Osteoblast (primary cell): ENCODE results near the gene PBX4. TPM values are rescaled to one million over a fixed set of nuclear protein-coding genes. Genes with fewer than 3 reads are reported as not detected.

Source experiments
- DNase-seq: peaks from one replicate; pipeline ENCODE4 v3.0.0; 2011; ENCODE audit warnings: low spot score, mixed read lengths; ENCODE audit not compliant: insufficient read length; ENCODE audit errors: missing footprints
- H2AFZ ChIP-seq: 2 replicates; pipeline ENCODE4 v1.6.0; 2011; ENCODE audit warnings: mild to moderate bottlenecking, low read length
- H3K27ac ChIP-seq: 2 replicates; pipeline ENCODE4 v1.5.1; 2011; ENCODE audit warnings: mild to moderate bottlenecking, low read depth, low read length, moderate library complexity
- H3K27me3 ChIP-seq: 2 replicates; pipeline ENCODE4 v1.6.0; 2012; ENCODE audit warnings: mild to moderate bottlenecking, control low read depth, inconsistent platforms, low read length, moderate library complexity; ENCODE audit not compliant: insufficient read depth
- H3K36me3 ChIP-seq: 2 replicates; pipeline ENCODE4 v1.5.1; 2011; ENCODE audit warnings: mild to moderate bottlenecking, low read length, control low read depth, moderate library complexity; ENCODE audit not compliant: insufficient read depth
- H3K4me1 ChIP-seq: 2 replicates; pipeline ENCODE4 v1.5.1; 2011; ENCODE audit warnings: mild to moderate bottlenecking, low read length, control low read depth, moderate library complexity; ENCODE audit not compliant: insufficient read depth
- H3K4me2 ChIP-seq: 2 replicates; pipeline ENCODE4 v1.6.0; 2011; ENCODE audit warnings: mild to moderate bottlenecking, low read length; ENCODE audit not compliant: insufficient read depth
- H3K4me3 ChIP-seq: fragments of 200-600 bp; sonication (generic); 3 replicates; pipeline ENCODE4 v1.5.1; 2012; ENCODE audit warnings: mild to moderate bottlenecking, low read length, inconsistent platforms; ENCODE audit not compliant: insufficient read depth
- H3K79me2 ChIP-seq: 2 replicates; pipeline ENCODE4 v1.6.0; 2012; ENCODE audit warnings: mild to moderate bottlenecking, low read length, control low read depth, inconsistent platforms; ENCODE audit not compliant: insufficient read depth
- H3K9me3 ChIP-seq: 2 replicates; pipeline ENCODE4 v1.5.1; 2011; ENCODE audit warnings: low read depth, low read length, control low read depth
- H4K20me1 ChIP-seq: 2 replicates; pipeline ENCODE4 v1.6.0; 2012; ENCODE audit warnings: mild to moderate bottlenecking, low read length, control low read depth; ENCODE audit not compliant: insufficient read depth
- CTCF ChIP-seq: IDR thresholded peaks from 2 replicates; pipeline ENCODE4 v1.5.1; 2011; ENCODE audit warnings: mild to moderate bottlenecking, low read depth, low read length, moderate library complexity; ENCODE audit errors: extremely low read depth
- total RNA-seq: library from RNA; depleted of rRNA; stranded (reverse); fragments of >200 nt; gene quantifications from 2 replicates; pipeline ENCODE4 v1.2.3, GENCODE V29; 2012

The PBX4 gene
- total RNA-seq, 1 donor = 0.36 TPM

GRCh38 chr19:19649155-19649554, 30.7 kb upstream of the PBX4 start:
- peak; percentile 78 for DNase-seq
- H3K36me3 ChIP-seq = peaks cover 66% of the 10 kb centered on the region
- TF ChIP-seq CTCF = no peak
- H3K4me1 ChIP-seq = no peaks in the 10 kb centered on the region
- no peaks in the 10 kb centered on the region for H3K9me3 ChIP-seq
- H3K27ac ChIP-seq = no peak overlapping the region
- no peaks in the 10 kb centered on the region for H3K79me2 ChIP-seq
- H3K4me3 ChIP-seq = no peak overlapping the region
- peaks cover 4% of the 10 kb centered on the region for H4K20me1 ChIP-seq
- no peaks in the 10 kb centered on the region for H3K27me3 ChIP-seq
- no peak overlapping the region for H2AFZ ChIP-seq
- no peak overlapping the region for H3K4me2 ChIP-seq

- Histone ChIP-seq H3K4me3 (no peak overlapping the region), H3K27ac (no peak overlapping the region), H3K27me3 (no peaks in the 10 kb centered on the region), H3K4me2 (no peak overlapping the region), H3K9me3 (no peaks in the 10 kb centered on the region), H2AFZ (no peak overlapping the region), H3K4me1 (peaks cover 8% of the 10 kb centered on the region), H4K20me1 (peaks cover 4% of the 10 kb centered on the region), H3K36me3 (peaks cover 52% of the 10 kb centered on the region), H3K79me2 (peaks cover 8% of the 10 kb centered on the region)
- DNase-seq = peak; percentile 77
- TF ChIP-seq CTCF = no peak
These were observed 28.7 kb upstream of the PBX4 start for GRCh38 chr19:19647037-19647835.

- H4K20me1 ChIP-seq = no peaks in the 10 kb centered on the region
- no peak overlapping the region for H2AFZ ChIP-seq
- no peak overlapping the region for H3K4me3 ChIP-seq
- no peak overlapping the region for H3K27ac ChIP-seq
- H3K36me3 ChIP-seq = peaks cover 39% of the 10 kb centered on the region
- peaks cover 8% of the 10 kb centered on the region for H3K4me1 ChIP-seq
- TF ChIP-seq CTCF = no peak
- DNase-seq = no peak
- H3K79me2 ChIP-seq = peaks cover 8% of the 10 kb centered on the region
- H3K9me3 ChIP-seq = no peaks in the 10 kb centered on the region
- H3K27me3 ChIP-seq = no peaks in the 10 kb centered on the region
- H3K4me2 ChIP-seq = no peak overlapping the region
These were observed 26.9 kb upstream of the PBX4 start for GRCh38 chr19:19645233-19645870.

- H3K27ac ChIP-seq = no peak overlapping the region
- no peak overlapping the region for H2AFZ ChIP-seq
- no peak for DNase-seq
- peaks cover 8% of the 10 kb centered on the region for H3K4me1 ChIP-seq
- peak overlapping the region; percentile 86 for H3K4me2 ChIP-seq
- no peak for TF ChIP-seq CTCF
- H3K4me3 ChIP-seq = peak overlapping the region; percentile 97
- H4K20me1 ChIP-seq = no peaks in the 10 kb centered on the region
- H3K79me2 ChIP-seq = peaks cover 8% of the 10 kb centered on the region
- no peaks in the 10 kb centered on the region for H3K9me3 ChIP-seq
- no peaks in the 10 kb centered on the region for H3K27me3 ChIP-seq
- H3K36me3 ChIP-seq = peaks cover 34% of the 10 kb centered on the region
These were observed 25.5 kb upstream of the PBX4 start for GRCh38 chr19:19644054-19644388.
